Cortex of kidney (tissue), 1 donor: ENCODE results near the gene MCC.

Experiments
- DNase-seq: peaks from one replicate; lab custom pipeline; 2025; lab: John Stamatoyannopoulos, UW

Gene MCC

DNA sequence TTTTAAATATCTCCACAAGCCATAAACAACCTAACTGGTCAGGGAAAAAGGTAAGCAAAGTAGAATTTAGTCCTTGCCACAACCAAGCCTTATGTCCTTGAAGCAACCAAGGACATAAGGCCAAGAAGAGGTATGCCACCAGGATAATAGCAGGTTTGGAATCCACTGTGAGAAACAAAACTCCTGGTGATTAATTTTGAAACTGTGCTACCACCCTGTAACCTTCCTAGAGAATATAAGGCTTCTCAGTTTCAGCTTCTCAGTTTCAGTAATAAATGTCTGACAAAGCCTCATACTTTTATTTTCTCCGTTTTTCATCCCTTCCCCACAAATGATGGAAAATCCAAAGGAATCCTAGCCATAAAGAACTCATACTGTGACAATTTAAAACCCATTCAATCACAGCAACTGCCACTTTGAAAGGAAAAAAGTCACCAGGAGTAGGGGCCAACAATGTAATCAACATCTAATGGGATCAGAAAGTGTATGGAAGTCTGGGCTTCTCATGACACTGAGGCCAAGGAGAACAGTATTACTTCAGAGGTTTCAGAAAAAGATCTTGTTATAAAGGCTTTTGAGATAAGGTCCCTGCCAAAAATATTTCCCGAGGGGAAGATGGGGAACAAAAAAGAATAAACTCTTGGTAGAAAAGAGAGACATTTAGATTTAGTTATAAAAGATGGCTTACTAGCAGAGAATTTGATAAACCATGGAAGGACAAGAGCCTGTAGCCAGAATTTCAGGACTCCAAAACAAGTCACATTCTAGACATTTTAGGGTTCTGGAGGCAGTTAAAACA lies 242.6 kb downstream of the MCC start:
- DNase-seq = no peak

DNA sequence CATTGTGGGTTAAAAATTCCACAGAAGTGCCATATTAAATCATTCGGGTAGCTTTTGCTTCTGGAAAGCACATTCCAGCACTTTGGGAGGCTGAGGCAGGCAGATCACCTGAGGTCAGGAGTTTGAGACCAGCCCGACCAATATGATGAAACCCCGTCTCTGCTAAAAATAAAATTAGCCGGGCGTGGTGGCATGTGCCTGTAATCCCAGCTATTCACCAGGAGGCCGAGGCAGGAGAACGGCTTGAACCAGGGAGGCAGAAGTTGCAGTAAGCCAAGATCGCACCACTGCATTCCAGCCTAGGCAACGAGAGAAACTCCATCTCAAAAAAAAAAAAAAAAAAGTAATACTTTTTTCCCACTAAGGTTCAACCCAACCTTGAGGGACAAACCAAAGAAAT lies 243.3 kb downstream of the MCC start:
- no peak for DNase-seq

DNA sequence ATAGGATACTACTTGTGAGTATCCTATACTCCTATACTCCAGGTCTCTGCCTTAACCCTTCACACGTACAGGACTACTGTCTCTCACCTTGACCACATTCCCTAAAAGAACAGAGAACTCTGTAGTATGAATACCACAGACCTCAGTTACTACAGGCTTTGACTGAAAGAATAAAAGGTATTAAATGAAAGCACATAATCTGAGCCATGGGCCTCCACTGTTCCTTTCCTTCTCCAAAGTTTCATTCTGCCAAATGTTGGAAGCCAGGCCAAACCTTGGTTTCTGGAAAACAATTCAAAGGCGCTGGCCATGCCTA lies 244.9 kb downstream of the MCC start:
- no peak for DNase-seq

DNA sequence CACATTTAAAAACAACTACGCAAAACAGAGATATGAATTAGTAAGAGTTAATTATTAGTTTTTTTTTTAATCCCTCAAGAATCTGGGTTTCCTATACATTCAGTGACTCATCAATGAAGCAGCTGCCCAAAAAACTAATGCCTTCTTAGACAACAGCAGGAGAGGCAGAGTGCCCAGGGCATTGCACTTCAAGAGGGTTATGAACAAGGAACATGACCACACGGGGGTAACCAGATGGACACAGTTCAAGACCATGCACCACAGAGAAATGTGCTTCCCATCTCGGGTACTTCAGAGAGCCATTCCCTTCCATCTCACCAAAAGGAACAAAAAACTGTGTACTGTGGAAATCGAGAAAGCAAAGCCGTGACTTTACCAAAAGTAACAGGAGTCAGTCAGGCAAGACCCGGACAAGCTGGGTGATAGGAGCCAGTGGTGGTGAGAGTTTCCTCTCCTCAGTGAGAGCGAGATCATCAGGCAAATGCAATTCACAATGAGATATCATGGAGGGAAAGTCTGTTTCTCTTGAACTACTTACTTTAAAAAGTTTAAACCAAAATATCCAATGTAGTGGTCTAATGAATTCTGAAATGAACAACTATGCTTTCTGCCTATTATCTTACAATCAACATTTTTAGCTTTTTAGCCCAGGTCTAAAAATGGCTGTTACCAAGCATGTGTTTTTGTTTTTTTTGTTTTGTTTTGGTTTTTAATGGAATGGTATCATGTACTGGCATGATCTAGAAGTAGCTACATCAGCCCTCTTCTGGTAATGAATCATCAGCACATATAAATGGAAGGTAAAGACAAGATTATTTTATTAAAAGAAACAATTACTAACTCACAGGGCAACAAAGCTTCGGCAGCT lies 245.5 kb downstream of the MCC start:
- DNase-seq = no peak

DNA sequence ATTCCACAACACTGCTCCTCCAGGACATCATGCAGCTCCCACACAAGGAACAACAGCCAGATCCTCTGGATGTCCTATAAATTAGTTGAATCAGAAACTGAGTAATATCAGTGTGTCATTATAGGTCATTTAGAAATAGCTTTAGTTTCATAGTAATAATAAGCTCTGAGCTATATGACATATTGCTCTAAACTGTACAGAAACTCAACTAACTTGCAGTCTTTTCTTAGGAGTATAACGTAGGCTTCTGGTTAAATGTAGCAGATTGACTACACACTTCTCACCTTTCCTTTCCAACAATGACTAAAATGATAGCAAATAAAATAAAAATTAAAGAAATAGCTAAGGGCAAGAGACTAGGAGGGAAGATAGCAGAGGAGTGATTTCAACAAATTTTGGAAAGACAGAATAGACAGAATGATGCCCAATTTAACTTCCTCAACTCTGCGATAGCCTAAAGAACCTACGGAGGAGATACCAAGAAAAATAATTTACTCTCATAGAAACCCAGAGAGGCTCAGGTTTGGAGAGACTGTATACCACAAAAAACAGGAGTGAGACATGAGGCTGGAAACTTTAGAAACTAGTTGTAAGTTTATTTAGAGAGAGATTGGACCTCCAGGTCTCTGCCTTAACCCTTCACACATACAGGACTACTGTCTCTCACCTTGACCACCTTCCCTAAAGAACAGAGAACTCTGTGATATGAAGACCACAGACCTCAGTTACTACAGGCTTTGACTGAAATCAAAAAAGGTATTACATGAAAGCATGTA lies 247.1 kb downstream of the MCC start:
- no peak for DNase-seq

DNA sequence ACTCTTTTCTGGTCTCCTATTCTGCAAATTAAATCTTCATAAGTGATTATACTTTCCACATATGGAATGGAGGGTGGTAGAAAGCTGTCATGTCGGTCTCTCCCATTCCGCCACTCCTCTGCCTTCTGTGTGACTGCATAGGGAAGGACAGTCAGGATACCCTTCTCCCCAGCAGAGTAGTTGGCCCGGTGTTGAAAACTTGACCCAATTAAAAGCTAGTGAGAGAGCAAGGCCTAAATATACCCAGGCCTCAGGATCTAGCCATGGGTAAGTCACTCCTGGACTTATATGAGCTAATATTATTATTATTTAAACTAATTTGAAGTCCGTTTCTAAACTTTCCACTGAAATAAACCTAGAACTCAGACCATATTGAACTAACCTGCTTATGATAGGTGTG lies 248.2 kb downstream of the MCC start:
- no peak for DNase-seq

DNA sequence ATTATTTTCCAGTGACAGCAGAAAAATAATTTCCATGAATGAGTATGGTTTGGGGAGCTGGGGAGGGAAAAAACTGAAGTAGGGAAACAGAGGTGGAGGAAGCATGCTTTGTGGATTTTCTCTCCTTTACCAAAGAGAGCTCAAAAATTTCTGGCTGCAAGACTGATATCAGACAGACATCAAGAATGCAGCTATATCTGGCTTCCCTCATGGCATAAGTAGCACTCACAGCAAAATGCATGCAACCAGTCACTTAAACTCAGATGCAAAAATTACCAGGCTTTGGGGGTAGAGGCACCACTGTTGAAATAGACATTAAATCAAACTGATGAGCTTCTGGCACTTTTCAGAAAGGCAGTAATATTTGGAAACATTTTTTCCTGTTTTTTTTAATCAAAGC lies 250.4 kb downstream of the MCC start:
- no peak for DNase-seq

DNA sequence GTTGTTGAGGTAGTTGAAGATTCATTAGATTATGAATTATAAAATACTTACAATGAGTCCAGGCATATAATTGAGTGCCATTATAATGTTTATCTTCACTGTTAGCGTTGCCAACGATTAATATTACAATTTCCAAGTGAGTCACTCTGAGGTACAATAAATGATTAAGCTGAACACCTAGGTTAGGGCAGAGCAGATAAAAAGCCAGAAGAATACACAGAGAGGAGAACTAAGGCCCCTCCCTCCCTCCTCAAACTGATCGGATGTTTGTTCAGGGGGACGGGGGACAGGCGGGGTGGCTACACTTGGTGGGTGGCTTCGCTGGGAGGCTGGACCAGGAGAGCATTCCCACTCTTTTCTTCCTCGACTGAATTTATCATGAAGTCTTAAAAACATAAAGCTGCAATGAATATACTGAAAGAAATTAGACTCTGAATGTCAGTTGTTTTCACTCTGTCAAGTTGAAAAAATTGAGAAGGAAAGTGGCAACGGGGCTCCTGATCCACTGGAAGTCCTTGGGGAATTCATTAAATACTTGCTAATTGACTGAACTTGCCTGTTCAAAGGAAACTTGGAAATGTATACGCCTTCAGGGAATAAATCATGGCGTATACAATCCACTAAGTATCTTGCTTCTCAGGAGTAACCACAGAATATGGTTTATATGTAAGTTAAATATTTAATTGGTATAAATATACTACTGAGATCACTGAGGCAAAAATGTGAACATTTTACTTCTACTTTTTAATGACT lies 251.5 kb downstream of the MCC start:
- no peak for DNase-seq

DNA sequence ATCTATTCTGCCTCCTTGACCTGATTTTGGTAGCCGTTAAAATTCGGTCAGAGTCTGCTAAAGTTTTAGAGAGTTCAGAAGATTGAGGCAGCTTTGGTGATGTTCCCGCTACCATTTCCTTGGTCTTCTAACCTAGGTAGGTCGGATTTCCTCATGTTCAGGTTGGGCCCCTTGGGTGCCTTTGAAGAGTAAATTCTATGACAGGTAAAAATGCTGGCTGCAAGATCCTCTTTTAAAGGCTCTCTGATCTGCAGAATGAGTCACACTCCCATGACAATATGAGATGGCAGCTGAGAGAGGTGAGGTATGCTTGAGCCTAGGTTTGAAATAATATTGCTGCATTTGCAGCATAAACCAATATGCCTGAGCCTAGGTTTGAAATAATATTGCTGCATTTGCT lies 252.4 kb downstream of the MCC start:
- DNase-seq = no peak

DNA sequence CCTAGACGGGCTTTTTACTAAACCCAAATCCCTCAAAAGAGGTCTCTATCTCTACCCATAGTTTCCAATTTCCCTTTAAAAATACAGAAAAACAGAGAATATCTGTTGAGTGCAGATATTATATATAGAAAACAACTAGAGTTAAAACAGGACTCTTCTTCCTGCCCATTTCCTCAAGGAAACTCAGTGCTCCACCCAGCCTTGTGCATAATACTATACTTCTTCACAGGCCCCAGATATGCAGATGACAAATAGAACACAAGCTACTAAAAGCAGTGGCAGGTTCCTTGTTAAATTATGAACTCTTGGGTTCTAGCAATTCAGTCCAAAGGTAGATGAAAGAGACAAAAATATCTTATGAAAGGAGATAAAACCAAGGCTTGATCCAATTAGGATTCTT lies 253.7 kb downstream of the MCC start:
- DNase-seq = no peak

DNA sequence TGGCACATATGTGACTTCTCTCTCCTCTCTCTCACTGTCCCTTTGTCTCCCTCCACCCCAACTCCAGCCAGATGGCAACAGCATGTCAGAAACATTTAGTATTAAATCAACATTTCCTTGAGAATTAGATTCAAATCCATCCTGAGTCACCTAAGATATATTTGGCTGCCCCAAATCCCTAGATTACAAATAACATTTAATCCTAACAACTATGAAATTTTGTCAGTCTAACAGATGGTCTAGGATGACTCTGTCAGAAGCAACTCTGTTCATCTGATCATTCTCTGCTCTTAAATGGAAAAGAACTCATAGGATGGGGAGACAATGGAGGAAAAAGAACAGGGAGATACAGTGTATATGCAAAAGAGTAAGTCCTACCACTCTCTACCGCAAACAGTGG lies 254.6 kb downstream of the MCC start:
- DNase-seq = no peak

DNA sequence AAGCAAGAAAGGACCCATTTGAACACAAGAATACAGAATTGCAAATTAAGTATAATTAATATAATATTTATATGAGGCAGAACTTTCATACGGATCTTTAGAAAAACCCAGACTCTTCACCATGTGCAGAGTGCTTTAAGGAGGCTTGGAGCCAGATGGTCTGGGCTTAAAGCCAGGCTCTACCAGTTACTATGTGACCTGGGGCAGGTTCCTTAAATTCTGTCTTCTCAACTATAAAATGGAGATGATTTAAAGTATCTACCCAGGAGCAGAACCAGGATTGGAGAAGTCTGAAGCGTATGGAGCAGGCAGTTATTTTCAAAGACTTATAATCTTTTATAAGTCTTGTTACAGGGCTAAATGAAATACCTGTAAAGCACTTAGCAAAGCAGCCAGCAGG lies 255.6 kb downstream of the MCC start:
- DNase-seq = no peak

DNA sequence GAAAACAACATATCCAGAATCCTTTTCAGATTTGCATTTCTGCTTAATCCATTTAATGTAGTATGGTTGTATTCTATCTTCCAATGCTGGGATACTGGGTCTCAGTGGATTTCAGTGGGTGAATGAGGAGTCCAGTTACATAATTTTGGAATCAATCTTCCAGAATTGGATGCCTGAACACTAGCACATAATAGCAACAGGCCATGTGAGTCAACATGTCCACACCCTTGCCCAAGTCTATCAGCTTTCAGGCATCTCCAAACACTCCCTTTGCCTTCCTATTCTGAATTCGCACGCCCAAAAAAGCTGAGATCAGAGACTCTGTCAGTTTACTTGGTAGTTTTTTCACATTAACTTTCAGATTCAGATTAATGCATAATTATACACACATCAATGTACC lies 256.0 kb downstream of the MCC start:
- no peak for DNase-seq

DNA sequence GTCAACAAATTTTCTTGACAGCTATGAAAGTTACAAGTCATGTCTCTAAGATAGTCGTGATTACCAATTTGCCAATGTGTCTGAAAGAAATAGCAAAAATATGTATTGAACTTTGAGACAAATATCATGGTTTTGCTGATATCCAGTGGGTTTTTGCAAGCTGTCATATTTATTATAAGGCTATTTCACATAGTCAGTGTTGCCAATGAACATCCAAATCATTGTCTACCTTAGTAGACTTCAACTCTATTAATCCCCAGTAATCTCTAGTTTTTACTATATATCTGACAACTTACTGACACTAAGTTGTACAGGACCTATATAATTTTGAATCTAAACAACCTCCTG lies 256.6 kb downstream of the MCC start:
- no peak for DNase-seq

DNA sequence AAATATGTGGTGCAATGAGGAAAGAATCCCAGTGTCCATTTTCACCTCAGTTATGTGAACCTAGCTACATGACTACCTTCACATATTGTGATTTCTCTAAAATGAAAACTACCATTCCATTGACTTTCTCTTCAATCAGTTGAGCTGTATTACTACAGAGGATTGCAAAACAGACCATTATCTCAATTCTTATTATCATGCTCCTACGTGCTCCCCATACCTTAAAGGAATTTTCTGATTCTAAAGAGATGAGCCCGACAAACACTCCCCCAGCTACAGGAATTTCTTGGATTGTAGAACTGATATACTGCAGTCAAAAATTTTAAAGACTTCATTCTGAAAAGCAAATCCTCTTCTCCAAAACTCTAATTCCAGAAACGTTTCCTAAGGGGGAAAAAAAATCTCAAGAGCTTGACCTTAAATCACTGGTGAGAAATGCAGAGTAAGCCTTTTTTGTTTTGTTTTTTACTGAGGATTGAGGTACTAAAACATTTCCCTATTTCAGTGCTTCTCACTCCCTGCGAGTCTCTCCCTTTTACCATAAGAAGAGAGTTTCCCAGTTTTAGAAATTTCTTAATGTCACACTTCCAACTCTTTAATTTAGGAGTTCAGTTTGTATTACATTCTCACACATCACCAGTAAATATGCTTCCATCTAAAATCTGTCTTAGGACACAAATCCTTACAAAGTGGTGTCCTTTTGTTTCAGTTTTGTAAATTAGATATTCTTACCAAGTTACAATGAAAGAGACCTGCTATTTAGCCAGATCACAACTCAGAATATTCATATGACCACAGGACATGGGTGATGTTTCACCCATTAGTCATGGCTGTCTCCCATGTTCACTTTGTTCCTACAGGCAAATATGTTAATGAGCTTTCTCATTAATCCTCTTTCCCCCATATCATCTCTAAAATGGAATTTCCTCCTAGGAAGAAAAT lies 257.3 kb downstream of the MCC start:
- no peak for DNase-seq

DNA sequence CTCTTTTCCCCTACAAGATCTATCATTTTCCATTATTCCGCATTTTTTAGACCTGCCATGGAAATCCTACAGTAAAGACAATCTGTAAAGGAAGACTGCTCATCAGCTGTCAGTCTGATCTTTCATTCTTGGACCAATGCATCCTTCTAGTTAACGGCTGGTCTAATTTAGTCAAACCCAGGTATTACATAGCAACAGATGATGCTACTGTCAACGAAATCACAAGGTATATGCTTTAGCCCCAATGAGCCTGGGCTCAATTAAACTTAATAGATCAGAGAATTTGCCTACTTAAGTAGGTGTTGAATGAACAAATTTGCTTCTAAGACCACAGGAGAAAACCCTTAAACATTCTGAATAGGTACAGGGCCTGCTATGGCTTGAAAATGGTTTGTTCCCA lies 260.5 kb downstream of the MCC start:
- no peak for DNase-seq

DNA sequence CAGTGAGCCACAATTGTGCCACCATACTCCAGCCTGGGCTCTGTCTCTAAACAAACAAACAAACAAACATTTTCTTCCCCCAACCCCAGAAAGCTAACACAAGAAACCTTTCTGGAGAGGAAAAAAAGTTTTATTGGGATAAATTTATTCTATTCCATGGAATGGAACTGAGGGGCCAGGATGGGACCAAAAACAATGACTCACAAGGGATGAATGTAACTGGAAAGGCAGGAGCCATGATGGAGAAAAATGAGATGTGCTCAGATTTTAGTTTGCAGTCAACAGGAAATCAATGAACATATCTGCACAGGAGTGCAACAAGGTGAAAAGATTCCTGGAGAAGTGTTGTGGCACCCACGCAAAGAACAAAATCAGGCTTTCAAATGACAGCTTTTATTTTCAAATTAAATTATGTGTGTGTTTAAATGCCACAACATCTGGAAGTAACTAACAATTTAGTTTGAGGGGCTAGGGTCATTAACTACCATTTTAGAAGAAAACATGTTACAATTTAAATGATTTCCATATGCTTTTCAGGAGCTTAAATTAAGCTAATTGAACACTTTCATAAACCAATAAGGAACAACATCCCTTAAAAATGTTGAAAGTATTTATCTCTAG lies 262.0 kb downstream of the MCC start:
- no peak for DNase-seq

DNA sequence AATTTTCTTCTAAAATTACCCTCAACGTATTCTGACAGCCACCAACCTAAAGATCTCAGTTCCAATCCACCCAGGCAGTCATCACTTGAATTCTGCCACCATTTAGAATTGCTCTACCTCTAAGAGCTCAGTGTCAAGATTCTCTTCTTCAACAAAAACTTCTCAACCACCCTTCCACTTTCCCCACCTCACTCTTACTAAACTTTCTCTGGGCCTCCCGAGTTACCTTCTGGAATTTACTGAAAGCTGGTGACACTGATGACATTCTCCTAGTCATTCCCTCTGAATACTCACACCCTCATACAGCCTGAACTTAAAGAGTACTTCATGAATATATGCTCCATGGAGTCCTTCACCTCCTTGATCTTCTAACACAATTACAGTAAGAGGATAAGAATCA lies 263.0 kb downstream of the MCC start:
- DNase-seq = no peak

DNA sequence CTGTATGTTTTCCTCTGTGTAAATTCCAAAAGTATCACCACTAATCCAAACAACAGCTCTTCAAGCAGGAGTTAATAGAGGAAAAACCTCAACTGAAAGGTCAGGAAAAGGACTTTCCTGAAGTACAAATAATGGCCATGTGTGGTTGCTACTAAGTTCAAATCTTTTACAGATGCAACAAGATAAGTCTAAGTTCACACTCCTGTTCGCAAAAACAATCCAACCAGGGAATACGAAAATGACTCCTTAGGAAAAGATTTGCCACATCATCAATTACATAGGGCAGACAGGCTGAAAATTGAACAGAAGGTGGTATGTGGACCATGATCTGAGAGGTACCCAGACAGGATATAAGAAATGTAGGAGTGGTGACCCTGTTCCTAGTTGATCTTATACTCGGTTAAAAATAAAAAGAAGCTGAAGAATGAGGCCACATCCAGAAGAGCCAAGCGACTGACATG lies 263.6 kb downstream of the MCC start:
- DNase-seq = no peak

DNA sequence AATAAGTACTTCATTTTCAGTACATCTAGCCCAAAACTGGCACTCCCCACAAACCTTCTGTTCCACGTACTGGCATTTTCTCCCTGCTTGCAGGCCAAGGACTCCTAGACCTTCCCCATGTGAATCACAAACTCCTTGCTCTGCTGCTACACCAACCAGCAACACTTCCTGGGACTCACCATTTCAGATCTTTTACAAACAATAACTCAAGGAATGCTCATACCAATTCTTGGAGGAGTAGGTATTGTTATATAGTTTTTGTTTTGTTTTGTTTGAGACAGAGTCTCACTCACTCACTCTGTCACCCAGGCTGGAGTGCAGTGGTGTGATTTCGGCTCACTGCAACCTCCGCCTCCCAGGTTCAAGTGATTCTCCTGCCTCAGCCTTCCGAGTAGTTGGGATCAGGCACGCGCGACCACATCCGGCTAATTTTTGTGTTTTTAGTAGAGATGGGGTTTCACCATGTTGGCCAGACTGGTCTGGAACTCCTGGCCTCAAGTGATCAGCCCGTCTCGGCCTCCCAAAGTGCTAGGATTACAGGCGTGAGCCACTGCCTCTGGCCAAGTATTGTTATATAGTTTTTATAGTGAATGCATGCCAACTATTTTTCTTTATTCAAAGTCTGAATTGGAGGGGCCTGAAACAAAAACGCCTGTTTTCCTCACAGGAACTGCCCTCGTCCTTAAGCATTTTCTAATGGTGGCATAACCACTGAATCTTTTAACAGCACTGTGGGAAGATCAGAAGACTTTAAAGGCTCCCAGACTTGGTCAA lies 264.2 kb downstream of the MCC start:
- no peak for DNase-seq
